Fibroblast of the aortic adventitia (primary cell): ENCODE results near the gene CSPG4. TPM values are rescaled to one million over a fixed set of nuclear protein-coding genes. Genes with fewer than 3 reads are reported as not detected.

ENCODE experiments used
- DNase-seq: peaks from one replicate; pipeline ENCODE4 v3.0.0-alpha.2; 2010; ENCODE audit warnings: low read depth
- H3K4me3 ChIP-seq: 2 replicates; pipeline ENCODE4 v1.5.1; 2011; ENCODE audit warnings: low read depth, mild to moderate bottlenecking, control low read depth, low read length, moderate library complexity
- CTCF ChIP-seq: IDR thresholded peaks from 2 replicates; pipeline ENCODE4 v1.5.1; 2011; ENCODE audit warnings: mild to moderate bottlenecking, low read length, control low read depth, inconsistent platforms; ENCODE audit not compliant: insufficient read depth
- total RNA-seq: library from RNA; depleted of rRNA; stranded (reverse); fragments of >200 nt; gene quantifications from 2 replicates; pipeline ENCODE4 v1.2.3, GENCODE V29; 2012; ENCODE audit warnings: low replicate concordance

The CSPG4 gene
- total RNA-seq, 1 donor: 27.8 TPM

- DNase-seq: no peak
- no peak for TF ChIP-seq CTCF
- no peak overlapping the region for H3K4me3 ChIP-seq
Observed at GRCh38 chr15:75669191-75669878, 43.3 kb downstream of the CSPG4 start.

GRCh38 chr15:75666823-75667501 is 45.7 kb downstream of the CSPG4 start:
- H3K4me3 ChIP-seq: no peak overlapping the region
- TF ChIP-seq CTCF: no peak
- peak; percentile 98 for DNase-seq

- DNase-seq: no peak
- no peak for TF ChIP-seq CTCF
Observed at GRCh38 chr15:75663931-75664421, 48.7 kb downstream of the CSPG4 start.

GRCh38 chr15:75662823-75663519 is 49.7 kb downstream of the CSPG4 start:
- no peak for DNase-seq
- no peak overlapping the region for H3K4me3 ChIP-seq
- TF ChIP-seq CTCF: no peak

More at GRCh38 chr15:75663931-75664421, 48.7 kb downstream of the CSPG4 start:
- no peak overlapping the region for H3K4me3 ChIP-seq

- DNase-seq: no peak
- H3K4me3 ChIP-seq: peak overlapping the region; percentile 22
- no peak for TF ChIP-seq CTCF
Observed at GRCh38 chr15:75661756-75662140, 50.9 kb downstream of the CSPG4 start.

GRCh38 chr15:75661100-75661755 is 51.4 kb downstream of the CSPG4 start:
- peak overlapping the region; percentile 22 for H3K4me3 ChIP-seq
- no peak for TF ChIP-seq CTCF
- DNase-seq: peak; percentile 95
